H9 (cell line): ENCODE results near the gene NEXN. TPM values are rescaled to one million over a fixed set of nuclear protein-coding genes. Genes with fewer than 3 reads are reported as not detected.

ENCODE experiments used
- DNase-seq: peaks from one replicate; pipeline ENCODE4 v3.0.0-alpha.2; 2017
- H2AFZ ChIP-seq: one replicate; pipeline ENCODE4 v1.6.1; 2013; ENCODE audit warnings: mild to moderate bottlenecking, low read length, control low read depth, moderate library complexity
- H2AK5ac ChIP-seq: 2 replicates; pipeline ENCODE4 v1.6.1; 2013; ENCODE audit warnings: low read length, control low read depth, mixed read lengths; ENCODE audit not compliant: insufficient read length
- H2BK120ac ChIP-seq: one replicate; pipeline ENCODE4 v1.6.1; 2013; ENCODE audit warnings: low read depth, mild to moderate bottlenecking, low read length, control low read depth, inconsistent platforms; ENCODE audit not compliant: poor library complexity, severe bottlenecking
- H2BK12ac ChIP-seq: 2 replicates; pipeline ENCODE4 v1.6.1; 2013; ENCODE audit warnings: low read length, control low read depth, mixed read lengths, low read depth; ENCODE audit not compliant: insufficient read length
- H2BK15ac ChIP-seq: 2 replicates; pipeline ENCODE4 v1.6.1; 2013; ENCODE audit warnings: low read depth, low read length, control low read depth
- H2BK20ac ChIP-seq: one replicate; pipeline ENCODE4 v1.6.1; 2013; ENCODE audit warnings: low read depth, mild to moderate bottlenecking, low read length, control low read depth, inconsistent platforms; ENCODE audit not compliant: poor library complexity, severe bottlenecking
- H2BK5ac ChIP-seq: 2 replicates; pipeline ENCODE4 v1.6.1; 2013; ENCODE audit warnings: low read length, control low read depth, mixed read lengths; ENCODE audit not compliant: insufficient read length
- H3K14ac ChIP-seq: 2 replicates; pipeline ENCODE4 v1.6.1; 2013; ENCODE audit warnings: low read length, control low read depth; ENCODE audit not compliant: insufficient read depth
- H3K18ac ChIP-seq: 2 replicates; pipeline ENCODE4 v1.6.1; 2013; ENCODE audit warnings: low read depth, mild to moderate bottlenecking, mixed read lengths, low read length, control low read depth; ENCODE audit not compliant: insufficient read length
- H3K23ac ChIP-seq: 2 replicates; pipeline ENCODE4 v1.6.1; 2013; ENCODE audit warnings: low read length, control low read depth, mixed read lengths, low read depth; ENCODE audit not compliant: insufficient read length
- H3K23me2 ChIP-seq: 2 replicates; pipeline ENCODE4 v1.6.1; 2013; ENCODE audit warnings: low read depth, mild to moderate bottlenecking, mixed read lengths, low read length, control low read depth; ENCODE audit not compliant: insufficient read length, poor library complexity, severe bottlenecking
- H3K27ac ChIP-seq: 2 replicates; pipeline ENCODE4 v1.5.1; 2013; ENCODE audit warnings: low read length, control low read depth, mixed read lengths, low read depth; ENCODE audit not compliant: insufficient read length
- H3K27me3 ChIP-seq: 2 replicates; pipeline ENCODE4 v1.6.1; 2013; ENCODE audit warnings: low read length, control low read depth, inconsistent platforms; ENCODE audit not compliant: insufficient read depth
- H3K4ac ChIP-seq: 2 replicates; pipeline ENCODE4 v1.6.1; 2013; ENCODE audit warnings: low read depth, mild to moderate bottlenecking, control low read depth, inconsistent platforms, low read length, moderate library complexity
- H3K4me1 ChIP-seq: 2 replicates; pipeline ENCODE4 v1.6.1; 2013; ENCODE audit warnings: low read length, control low read depth, inconsistent platforms; ENCODE audit not compliant: insufficient read depth
- H3K4me2 ChIP-seq: 2 replicates; pipeline ENCODE4 v1.6.1; 2013; ENCODE audit warnings: low read length, control low read depth, mixed read lengths; ENCODE audit not compliant: insufficient read length, insufficient read depth
- H3K56ac ChIP-seq: 2 replicates; pipeline ENCODE4 v1.6.1; 2013; ENCODE audit warnings: low read depth, mild to moderate bottlenecking, mixed read lengths, low read length, control low read depth; ENCODE audit not compliant: insufficient read length
- H3K79me1 ChIP-seq: 2 replicates; pipeline ENCODE4 v1.6.1; 2013; ENCODE audit warnings: low read depth, mild to moderate bottlenecking, moderate library complexity, low read length, control low read depth, inconsistent platforms; ENCODE audit not compliant: insufficient read depth, poor library complexity, severe bottlenecking
- H3K79me2 ChIP-seq: 2 replicates; pipeline ENCODE4 v1.6.1; 2013; ENCODE audit warnings: low read length, control low read depth, inconsistent platforms; ENCODE audit not compliant: insufficient read depth
- H3K9ac ChIP-seq: 2 replicates; pipeline ENCODE4 v1.6.1; 2013; ENCODE audit warnings: low read length, control low read depth, mixed read lengths; ENCODE audit not compliant: insufficient read length; ENCODE audit errors: extremely low read depth
- H3K9me3 ChIP-seq: one replicate; pipeline ENCODE4 v1.6.1; 2013; ENCODE audit warnings: low read depth, low read length, inconsistent platforms; ENCODE audit not compliant: control insufficient read depth
- H3T11ph ChIP-seq: one replicate; pipeline ENCODE4 v1.6.1; 2013; ENCODE audit warnings: mild to moderate bottlenecking, low read length, control low read depth, inconsistent platforms
- H4K20me1 ChIP-seq: one replicate; pipeline ENCODE4 v1.6.1; 2013; ENCODE audit not compliant: control insufficient read depth, insufficient read length, insufficient read depth
- H4K5ac ChIP-seq: 2 replicates; pipeline ENCODE4 v1.6.1; 2013; ENCODE audit warnings: low read depth, mild to moderate bottlenecking, mixed read lengths, low read length, control low read depth; ENCODE audit not compliant: insufficient read length
- H4K8ac ChIP-seq: replicated peaks from 2 replicates; pipeline ENCODE4 v1.6.1; 2013; ENCODE audit warnings: low read length, control low read depth, mixed read lengths, low read depth; ENCODE audit not compliant: insufficient read length
- H4K91ac ChIP-seq: 2 replicates; pipeline ENCODE4 v1.6.1; 2013; ENCODE audit warnings: low read depth, mild to moderate bottlenecking, moderate library complexity, mixed read lengths, low read length, control low read depth; ENCODE audit not compliant: insufficient read length
- H3K27ac Mint-ChIP-seq, 3 experiments: 2 replicates in 2 of 3; 3 replicates in 1 of 3; pipeline ENCODE4 v1.8.0; 2020 to 2021; ENCODE audit warnings: mixed read lengths in 3 of 3, mild to moderate bottlenecking in 1 of 3, moderate library complexity in 1 of 3
- H3K27me3 Mint-ChIP-seq: 2 replicates; pipeline ENCODE4 v1.8.0; 2021; ENCODE audit warnings: low read depth, mild to moderate bottlenecking, moderate library complexity, mixed read lengths
- H3K36me3 Mint-ChIP-seq, 3 experiments: 2 replicates in 2 of 3; 3 replicates in 1 of 3; pipeline ENCODE4 v1.8.0; 2020 to 2021; ENCODE audit warnings: low read depth in 3 of 3, mixed read lengths in 3 of 3; ENCODE audit not compliant: insufficient read depth in 1 of 3
- H3K4me1 Mint-ChIP-seq, 2 experiments: 2 replicates each; pipeline ENCODE4 v1.8.0; 2020; ENCODE audit warnings: mixed read lengths in 2 of 2
- H3K4me3 Mint-ChIP-seq, 2 experiments: 2 replicates in 1 of 2; 3 replicates in 1 of 2; pipeline ENCODE4 v1.8.0; 2020 to 2021; ENCODE audit warnings: mild to moderate bottlenecking in 2 of 2, mixed read lengths in 2 of 2, moderate library complexity in 1 of 2
- H3K9me3 Mint-ChIP-seq, 2 experiments: 2 replicates in 1 of 2; 3 replicates in 1 of 2; pipeline ENCODE4 v1.8.0; 2020; ENCODE audit warnings: mild to moderate bottlenecking in 2 of 2, mixed read lengths in 2 of 2, moderate library complexity in 1 of 2
- CTCF ChIP-seq: fragments of 200-600 bp; sonication (generic); conservative IDR thresholded peaks from 3 replicates; pipeline ENCODE4 v1.8.0; 2021; ENCODE audit warnings: antibody characterized with exemption, mild to moderate bottlenecking
- WGBS: extraction: QIAGEN DNeasy Blood & Tissue Kit; methylation state at CpG from one replicate; pipeline ENCODE4 v1.1.7; 2013; ENCODE audit warnings: missing lambda C conversion rate, low lambda C conversion rate, mixed read lengths; ENCODE audit not compliant: insufficient read length; ENCODE audit errors: extremely low coverage; 5-methylcytosine and 5-hydroxymethylcytosine counted together
- total RNA-seq: library from RNA; stranded (reverse); gene quantifications from 2 replicates; pipeline ENCODE4 v1.2.1, GENCODE V29; 2021

NEXN gene
- total RNA-seq, 1 experiment from 2014 or later, result 3.2 TPM

GRCh38 chr1:77899647-77900320 lies 11.4 kb downstream of the NEXN start:
- Histone ChIP-seq H3K27ac (no peak overlapping the region), H3K4ac (no peak overlapping the region), H3K79me2 (no peaks in the 10 kb centered on the region), H3T11ph (no peak overlapping the region), H3K4me1 (no peaks in the 10 kb centered on the region), H3K23ac (no peak overlapping the region), H3K9me3 (no peaks in the 10 kb centered on the region), H3K56ac (no peak overlapping the region), H2BK20ac (no peak overlapping the region), H2BK12ac (no peak overlapping the region), H3K27me3 (no peaks in the 10 kb centered on the region), H2AFZ (no peak overlapping the region), H4K20me1 (no peaks in the 10 kb centered on the region), H3K23me2 (no peaks in the 10 kb centered on the region), H3K4me2 (no peak overlapping the region), H3K14ac (no peak overlapping the region), H2BK5ac (no peak overlapping the region), H2BK15ac (no peak overlapping the region), H3K9ac (no peak overlapping the region), H4K5ac (no peak overlapping the region), H4K8ac (no peak overlapping the region), H2AK5ac (no peak overlapping the region), H3K79me1 (no peaks in the 10 kb centered on the region), H4K91ac (no peak overlapping the region), H2BK120ac (no peak overlapping the region), H3K18ac (no peak overlapping the region)
- no peak for DNase-seq
- no peaks in the 10 kb centered on the region for H3K4me1 Mint-ChIP-seq
- TF ChIP-seq CTCF, result no peak
- no peak overlapping the region for H3K27ac Mint-ChIP-seq
- H3K27me3 Mint-ChIP-seq, result no peaks in the 10 kb centered on the region
- H3K9me3 Mint-ChIP-seq, result peaks cover 2 to 3% of the 10 kb centered on the region in 2 experiments; a peak in 3 of 5 replicates
- H3K4me3 Mint-ChIP-seq, result no peak overlapping the region
- H3K36me3 Mint-ChIP-seq, result no peaks in the 10 kb centered on the region
- no CpG with 5 or more reads among the region's 4 CpGs for WGBS
